Dermis microvascular lymphatic vessel endothelial cell (primary cell): ENCODE measurements around the gene SNAPC1. TPM values are rescaled to one million over a fixed set of nuclear protein-coding genes. Genes with fewer than 3 reads are reported as not detected.

Source experiments
- DNase-seq, 2 donors: peaks; one replicate each; pipeline versions ENCODE4 v3.0.0 to v3.0.0-alpha.2; 2010; ENCODE audit warnings: low read depth in 2 of 2
- total RNA-seq: library from RNA; depleted of rRNA; stranded (reverse); fragments of >200 nt; gene quantifications from 2 replicates; pipeline ENCODE4 v1.2.1, GENCODE V29; 2014

Gene SNAPC1
- total RNA-seq, 1 donor from 2014 or later: 8.6 TPM

GRCh38 chr14:61811882-61812346 is 49.7 kb downstream of the SNAPC1 start:
- DNase-seq: no peak

GRCh38 chr14:61812347-61813095 is 50.3 kb downstream of the SNAPC1 start, which contains the start of gene SYT16:
Gene SYT16 (plus strand): TSS chr14:61812703.
- peak in 1 of 2 donors; percentile 13 for DNase-seq

- no peak for DNase-seq
These were observed 50.9 kb downstream of the SNAPC1 start for GRCh38 chr14:61813096-61813606.

- no peak for DNase-seq
These were observed 60.2 kb downstream of the SNAPC1 start for GRCh38 chr14:61822458-61822857.

GRCh38 chr14:61832783-61833182 is 70.6 kb downstream of the SNAPC1 start:
- DNase-seq: no peak

- no peak for DNase-seq
These were observed 74.0 kb downstream of the SNAPC1 start for GRCh38 chr14:61836184-61836583.

- DNase-seq: no peak
These were observed 74.6 kb downstream of the SNAPC1 start for GRCh38 chr14:61836807-61837206.

GRCh38 chr14:61837336-61838229 is 75.4 kb downstream of the SNAPC1 start:
- DNase-seq: peak; percentile 75 to 83

- peak; percentile 30 to 71 for DNase-seq
These were observed 76.5 kb downstream of the SNAPC1 start for GRCh38 chr14:61838661-61839245.

- DNase-seq: peak; percentile 73 to 89
These were observed 77.3 kb downstream of the SNAPC1 start for GRCh38 chr14:61839507-61839906.

GRCh38 chr14:61841145-61841544 is 78.9 kb downstream of the SNAPC1 start:
- peak; percentile 56 to 75 for DNase-seq

Other genes starting within 250 kb of the SNAPC1 start
- 139 and 188 TPM in 2 replicates for gene HIF1A, start 66.9 kb upstream of the SNAPC1 start, total RNA-seq
- 0.39 and 1.6 TPM in 2 replicates for gene SYT16, start 50.3 kb downstream of the SNAPC1 start, total RNA-seq